MM.1S (cell line): ENCODE measurements around the gene KCTD2.

ENCODE experiments used
- DNase-seq: peaks from one replicate; pipeline ENCODE4 v3.0.0-alpha.2; 2015
- H2AFZ ChIP-seq: fragments of 300-600 bp; sonication (generic); 2 replicates; pipeline ENCODE4 v1.6.0; 2016; ENCODE audit warnings: antibody characterized with exemption, low read length
- H3F3A ChIP-seq: fragments of 300-600 bp; sonication (generic); 2 replicates; pipeline ENCODE4 v1.6.1; 2016; ENCODE audit warnings: mild to moderate bottlenecking, antibody characterized with exemption, low read length, moderate library complexity, mixed read lengths; ENCODE audit not compliant: insufficient read depth
- H3K27ac ChIP-seq: fragments of 300-600 bp; sonication (generic); 2 replicates; pipeline ENCODE4 v1.5.1; 2016; ENCODE audit warnings: mild to moderate bottlenecking, low read length
- H3K27me3 ChIP-seq: fragments of 300-600 bp; sonication (generic); replicated peaks from 2 replicates; pipeline ENCODE4 v1.6.0; 2016; ENCODE audit warnings: low read length; ENCODE audit not compliant: insufficient read depth
- H3K36me3 ChIP-seq: fragments of 300-600 bp; sonication (generic); replicated peaks from 2 replicates; pipeline ENCODE4 v1.6.1; 2016; ENCODE audit warnings: mild to moderate bottlenecking, low read length, mixed read lengths; ENCODE audit not compliant: insufficient read depth
- H3K4me1 ChIP-seq: fragments of 300-600 bp; sonication (generic); 2 replicates; pipeline ENCODE4 v1.6.1; 2016; ENCODE audit warnings: low read length, mixed read lengths
- H3K4me2 ChIP-seq: fragments of 300-600 bp; sonication (generic); 2 replicates; pipeline ENCODE4 v1.6.0; 2016; ENCODE audit warnings: low read depth, low read length
- H3K4me3 ChIP-seq: fragments of 300-600 bp; sonication (generic); 2 replicates; pipeline ENCODE4 v1.5.1; 2016; ENCODE audit warnings: low read length, mixed read lengths
- H3K79me2 ChIP-seq: fragments of 300-600 bp; sonication (generic); 2 replicates; pipeline ENCODE4 v1.6.1; 2016; ENCODE audit warnings: mixed run types, low read length, mixed read lengths
- H3K9ac ChIP-seq: fragments of 300-600 bp; sonication (generic); 2 replicates; pipeline ENCODE4 v1.6.1; 2016; ENCODE audit warnings: low read length, mixed read lengths
- H3K9me2 ChIP-seq: fragments of 300-600 bp; sonication (generic); replicated peaks from 2 replicates; pipeline ENCODE4 v1.6.1; 2016; ENCODE audit warnings: mild to moderate bottlenecking, low read length, mixed read lengths; ENCODE audit not compliant: insufficient read depth
- H3K9me3 ChIP-seq: fragments of 300-600 bp; sonication (generic); replicated peaks from 2 replicates; pipeline ENCODE4 v1.6.1; 2016; ENCODE audit warnings: mild to moderate bottlenecking, low read length, mixed read lengths; ENCODE audit not compliant: insufficient read depth
- H4K20me1 ChIP-seq: fragments of 300-600 bp; sonication (generic); 2 replicates; pipeline ENCODE4 v1.6.1; 2016; ENCODE audit warnings: mild to moderate bottlenecking, low read length, moderate library complexity, mixed read lengths; ENCODE audit not compliant: insufficient read depth
- CTCF ChIP-seq: fragments of 300-600 bp; sonication (generic); IDR thresholded peaks from 2 replicates; pipeline ENCODE4 v1.5.1; 2016; ENCODE audit warnings: antibody characterized with exemption, low read length, mixed read lengths
- EZH2 ChIP-seq: fragments of 300-600 bp; sonication (generic); optimal IDR thresholded peaks from 2 replicates; pipeline ENCODE3; 2017; ENCODE audit warnings: low read depth, mild to moderate bottlenecking, antibody characterized with exemption, low read length, mixed read lengths
- EZH2phosphoT487 ChIP-seq: fragments of 300-600 bp; sonication (generic); IDR thresholded peaks from 2 replicates; pipeline ENCODE4 v1.6.1; 2018; ENCODE audit warnings: antibody characterized with exemption, low read length

The KCTD2 gene

GRCh38 chr17:75013092-75013559 lies 33.9 kb upstream of the KCTD2 start:
- DNase-seq: no peak
- Histone ChIP-seq H4K20me1 (no peaks in the 10 kb centered on the region), H3K4me2 (peak overlapping the region; percentile 91), H2AFZ (peak overlapping the region; percentile 71), H3K27ac (no peak overlapping the region; the same call in 1 of the 2 replicates), H3K4me1 (peaks cover 8% of the 10 kb centered on the region), H3F3A (no peaks in the 10 kb centered on the region), H3K4me3 (peak overlapping the region; percentile 93), H3K27me3 (peaks cover 14% of the 10 kb centered on the region), H3K79me2 (peaks cover 29% of the 10 kb centered on the region), H3K9ac (peak overlapping the region; percentile 79), H3K9me3 (no peaks in the 10 kb centered on the region), H3K36me3 (no peaks in the 10 kb centered on the region), H3K9me2 (no peaks in the 10 kb centered on the region)
- TF ChIP-seq EZH2: no peak

GRCh38 chr17:75019146-75019545 lies 27.9 kb upstream of the KCTD2 start:
- no peak overlapping the region for H3K4me2 ChIP-seq
- no peak overlapping the region for H3K4me3 ChIP-seq
- peaks cover 14% of the 10 kb centered on the region for H3K79me2 ChIP-seq
- H3K9ac ChIP-seq: no peak overlapping the region
- DNase-seq: no peak
- no peaks in the 10 kb centered on the region for H3K4me1 ChIP-seq
- no peaks in the 10 kb centered on the region for H3K9me3 ChIP-seq
- H3K9me2 ChIP-seq: no peaks in the 10 kb centered on the region
- H2AFZ ChIP-seq: no peak overlapping the region
- no peaks in the 10 kb centered on the region for H4K20me1 ChIP-seq
- no peak overlapping the region for H3K27ac ChIP-seq
- H3K36me3 ChIP-seq: peaks cover 6% of the 10 kb centered on the region
- TF ChIP-seq EZH2phosphoT487: no peak
- no peak for TF ChIP-seq EZH2
- TF ChIP-seq CTCF: no peak
- no peaks in the 10 kb centered on the region for H3F3A ChIP-seq
- H3K27me3 ChIP-seq: no peaks in the 10 kb centered on the region

GRCh38 chr17:75019710-75020109 lies 27.3 kb upstream of the KCTD2 start:
- no peak overlapping the region for H3K4me2 ChIP-seq
- H3K27ac ChIP-seq: no peak overlapping the region
- no peak for TF ChIP-seq EZH2phosphoT487
- no peak for TF ChIP-seq CTCF
- no peak for TF ChIP-seq EZH2
- no peaks in the 10 kb centered on the region for H3K27me3 ChIP-seq
- no peak for DNase-seq
- H3K4me1 ChIP-seq: no peaks in the 10 kb centered on the region
- H2AFZ ChIP-seq: no peak overlapping the region
- H3K4me3 ChIP-seq: no peak overlapping the region
- H3K79me2 ChIP-seq: peaks cover 11% of the 10 kb centered on the region
- no peaks in the 10 kb centered on the region for H3F3A ChIP-seq
- H3K9ac ChIP-seq: no peak overlapping the region
- no peaks in the 10 kb centered on the region for H3K9me3 ChIP-seq
- no peaks in the 10 kb centered on the region for H3K9me2 ChIP-seq
- no peaks in the 10 kb centered on the region for H4K20me1 ChIP-seq
- H3K36me3 ChIP-seq: peaks cover 6% of the 10 kb centered on the region

- Histone ChIP-seq H3K4me1 (no peaks in the 10 kb centered on the region), H3K9me2 (no peaks in the 10 kb centered on the region), H3K4me2 (no peak overlapping the region), H3K9ac (no peak overlapping the region), H4K20me1 (no peaks in the 10 kb centered on the region), H3K27me3 (no peaks in the 10 kb centered on the region), H3K9me3 (no peaks in the 10 kb centered on the region), H2AFZ (no peak overlapping the region), H3F3A (no peaks in the 10 kb centered on the region), H3K36me3 (peaks cover 6% of the 10 kb centered on the region), H3K4me3 (no peak overlapping the region), H3K79me2 (0 out of 2 replicates have a peak, but pooled peaks cover 7% of the 10 kb centered on the region), H3K27ac (no peak overlapping the region)
- no peak for TF ChIP-seq CTCF
- no peak for TF ChIP-seq EZH2
- TF ChIP-seq EZH2phosphoT487: no peak
- DNase-seq: no peak
Observed at GRCh38 chr17:75020331-75021110, 26.5 kb upstream of the KCTD2 start.
